ENCODE results near the gene LRRC4C. TPM values are rescaled to one million over a fixed set of nuclear protein-coding genes. Genes with fewer than 3 reads are reported as not detected.

The LRRC4C gene
- total RNA-seq, 1 experiment from 2014 or later = 0.13 TPM

- no peaks in the 10 kb centered on the region for H3K79me2 ChIP-seq (ENCODE audit: insufficient read depth, low read length)
- no peaks in the 10 kb centered on the region for H3K9me3 ChIP-seq (ENCODE audit: control insufficient read depth, low read depth, low read length)
- no peaks in the 10 kb centered on the region for H3K4me1 ChIP-seq (ENCODE audit: insufficient read depth, low read length)
- no peak overlapping the region for H3K14ac ChIP-seq (ENCODE audit: insufficient read depth, low read length)
- H4K5ac ChIP-seq (ENCODE audit: insufficient read length, low read depth, low read length) = no peak overlapping the region
- no peak overlapping the region for H2BK15ac ChIP-seq (ENCODE audit: low read depth, low read length)
- no peak overlapping the region for H3K4me3 Mint-ChIP-seq
- H3K27me3 Mint-ChIP-seq (ENCODE audit: low read depth) = no peaks in the 10 kb centered on the region
- H3K36me3 Mint-ChIP-seq (ENCODE audit: insufficient read depth in 1 of 3, low read depth in 3 of 3) = no peaks in the 10 kb centered on the region
- H3K23me2 ChIP-seq (ENCODE audit: insufficient read length, low read depth, low read length, poor library complexity, severe bottlenecking) = no peaks in the 10 kb centered on the region
- no peak overlapping the region for H2BK12ac ChIP-seq (ENCODE audit: insufficient read length, low read depth, low read length)
- no peak overlapping the region for H3K27ac ChIP-seq (ENCODE audit: insufficient read length, low read depth, low read length)
- no peak overlapping the region for H4K91ac ChIP-seq (ENCODE audit: insufficient read length, low read depth, low read length)
- no peak overlapping the region for H2BK120ac ChIP-seq (ENCODE audit: low read depth, low read length, poor library complexity, severe bottlenecking)
- no peak overlapping the region for H2BK20ac ChIP-seq (ENCODE audit: low read depth, low read length, poor library complexity, severe bottlenecking)
- H3K4ac ChIP-seq (ENCODE audit: low read depth, low read length) = no peak overlapping the region
- H3K27me3 ChIP-seq (ENCODE audit: insufficient read depth, low read length) = no peaks in the 10 kb centered on the region
- no peak overlapping the region for H3K18ac ChIP-seq (ENCODE audit: insufficient read length, low read depth, low read length)
- peaks cover 0 to 3% of the 10 kb centered on the region in 2 experiments; a peak in 3 of 5 replicates for H3K9me3 Mint-ChIP-seq
- H3K23ac ChIP-seq (ENCODE audit: insufficient read length, low read depth, low read length) = no peak overlapping the region
- no peak overlapping the region for H3K9ac ChIP-seq (ENCODE audit: extremely low read depth, insufficient read length, low read length)
- no peak overlapping the region for H3K4me2 ChIP-seq (ENCODE audit: insufficient read depth, insufficient read length, low read length)
- H2BK5ac ChIP-seq (ENCODE audit: insufficient read length, low read length) = no peak overlapping the region
- no peak overlapping the region for H3K56ac ChIP-seq (ENCODE audit: insufficient read length, low read depth, low read length)
- no peak overlapping the region for H2AK5ac ChIP-seq (ENCODE audit: insufficient read length, low read length)
- H3K4me1 Mint-ChIP-seq = peaks cover 0 to 2% of the 10 kb centered on the region in 2 experiments; a peak in 1 of 4 replicates
- no peak overlapping the region for H3K27ac Mint-ChIP-seq
- no peak for DNase-seq
- no peak for TF ChIP-seq CTCF (conservative IDR thresholded peaks at IDR 0.05)
- no peak overlapping the region for H4K8ac ChIP-seq (replicated peaks; ENCODE audit: insufficient read length, low read depth, low read length)
- no peaks in the 10 kb centered on the region for H3K79me1 ChIP-seq (ENCODE audit: insufficient read depth, low read depth, low read length, poor library complexity, severe bottlenecking)
- H3T11ph ChIP-seq (ENCODE audit: low read length) = no peak overlapping the region
- no peaks in the 10 kb centered on the region for H4K20me1 ChIP-seq (ENCODE audit: control insufficient read depth, insufficient read depth, insufficient read length)
- no peak overlapping the region for H2AFZ ChIP-seq (ENCODE audit: low read length)
Measured at GRCh38 chr11:40513281-40513680, 946.2 kb downstream of the LRRC4C start.

Data from H9 (cell line).